Suppressor macrophage treated with lipopolysaccharide for 1 hour (primary cell): ENCODE data around the gene CPT1A.

Experiments used
- DNase-seq, 3 donors: peaks; one replicate each; pipeline ENCODE4 v3.0.0-alpha.2; 2020 to 2022

Gene CPT1A

DNA sequence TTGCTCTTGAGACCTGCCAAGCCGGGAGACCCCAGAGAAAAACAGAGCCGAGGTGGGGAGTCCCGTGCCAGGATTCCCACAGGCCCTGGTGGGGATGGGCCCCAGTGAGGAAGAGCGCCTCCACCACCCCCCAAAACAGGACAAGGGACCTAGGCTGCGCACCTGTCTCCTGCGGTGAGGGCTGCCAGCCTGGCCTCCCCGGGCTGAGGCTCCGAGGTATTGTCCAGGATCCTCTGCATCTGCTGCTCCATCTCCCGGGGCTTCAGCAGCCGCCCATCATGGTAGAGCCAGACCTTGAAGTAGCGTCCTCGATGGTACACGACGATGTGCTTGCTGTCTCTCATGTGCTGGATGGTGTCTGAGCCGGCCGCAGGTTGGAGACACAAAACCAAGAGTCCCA is 57.1 kb downstream of the CPT1A start:
- no peak for DNase-seq

DNA sequence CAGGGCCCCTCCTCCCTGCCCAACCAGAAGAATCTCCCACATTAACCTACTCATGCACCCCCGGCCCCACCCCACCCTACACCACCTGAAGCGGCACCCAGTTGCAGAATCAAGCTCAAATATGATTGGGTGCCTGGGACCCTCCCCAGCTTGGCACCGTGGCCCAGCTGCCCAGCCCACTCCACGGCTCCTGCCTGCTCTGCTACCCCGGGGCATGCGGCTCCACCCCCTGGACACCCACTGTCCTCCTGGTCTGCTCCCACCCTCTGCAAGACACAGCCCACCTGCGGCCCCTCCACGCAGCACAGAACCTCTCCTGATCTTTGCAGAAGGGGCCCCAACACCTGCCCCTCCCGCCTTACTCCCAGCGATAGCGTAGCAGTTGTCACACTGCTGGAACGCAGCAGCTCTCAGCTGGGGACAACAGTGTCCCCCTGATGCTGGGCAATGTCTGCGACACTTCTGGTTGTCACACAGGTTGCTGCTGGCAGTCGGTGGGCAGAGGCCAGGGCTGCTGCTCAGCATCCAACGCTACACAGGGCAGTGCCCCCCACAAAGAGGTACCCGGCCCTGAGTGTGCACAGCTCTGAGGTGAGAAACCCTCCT is 58.4 kb downstream of the CPT1A start:
- no peak for DNase-seq

DNA sequence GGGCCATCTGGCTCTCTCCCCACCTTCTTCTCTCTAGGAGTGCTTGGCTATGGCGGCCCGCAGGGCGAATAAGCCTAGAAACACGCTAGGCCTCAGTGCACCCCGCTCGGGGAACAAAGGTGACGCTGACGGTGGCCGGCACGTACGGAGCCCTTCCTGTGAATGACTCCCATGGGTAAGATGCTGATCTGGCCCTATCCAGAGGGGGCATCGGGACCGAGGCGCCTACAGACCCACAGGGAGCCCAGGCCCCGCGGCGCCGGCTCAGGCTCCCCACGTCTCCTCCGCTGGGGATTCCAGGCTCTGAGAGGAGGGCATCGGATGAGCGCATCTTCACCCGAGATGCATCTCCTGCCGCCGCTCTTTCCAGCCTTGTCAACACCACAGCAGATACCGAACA is 59.0 kb downstream of the CPT1A start:
- no peak for DNase-seq

DNA sequence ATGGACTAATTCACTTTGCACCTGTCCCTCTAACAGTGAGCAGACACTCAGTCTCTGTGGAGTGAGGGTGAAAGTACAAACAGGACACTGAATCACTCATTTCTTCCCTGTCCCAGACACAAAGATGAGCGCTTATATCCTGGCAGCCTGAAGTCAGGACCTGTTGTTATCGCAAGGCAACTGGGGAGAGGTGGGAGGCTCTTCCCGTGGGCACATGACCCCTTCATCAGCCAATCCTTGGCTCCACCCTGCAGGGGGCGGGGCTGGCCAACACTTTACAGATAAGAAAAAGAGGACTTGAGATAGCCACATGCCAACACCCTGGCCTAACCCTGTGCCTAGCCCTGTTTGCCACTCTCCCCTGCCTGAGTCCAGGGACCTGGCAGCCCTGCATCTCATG is 60.9 kb downstream of the CPT1A start:
- peak in 1 of 3 donors; percentile 27 for DNase-seq

DNA sequence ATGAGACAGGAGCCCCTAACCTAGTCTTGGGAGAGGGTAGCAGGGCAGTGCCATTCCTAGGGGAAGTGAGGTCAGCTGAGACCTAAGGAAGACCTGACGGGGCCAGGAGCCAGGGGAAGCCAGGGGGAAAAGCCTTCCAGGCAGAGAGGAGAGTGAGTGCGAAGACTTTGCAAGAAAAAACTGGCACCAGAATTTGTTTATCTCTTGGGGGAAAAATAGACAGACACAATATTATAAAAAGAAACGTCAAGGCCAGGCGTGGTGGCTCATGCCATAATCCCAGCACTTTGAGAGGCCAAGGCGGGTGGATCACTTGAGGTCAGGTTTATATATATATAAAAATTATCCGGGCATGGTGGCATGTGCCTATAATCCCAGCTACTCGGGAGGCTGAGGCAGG is 63.5 kb downstream of the CPT1A start:
- DNase-seq: no peak

DNA sequence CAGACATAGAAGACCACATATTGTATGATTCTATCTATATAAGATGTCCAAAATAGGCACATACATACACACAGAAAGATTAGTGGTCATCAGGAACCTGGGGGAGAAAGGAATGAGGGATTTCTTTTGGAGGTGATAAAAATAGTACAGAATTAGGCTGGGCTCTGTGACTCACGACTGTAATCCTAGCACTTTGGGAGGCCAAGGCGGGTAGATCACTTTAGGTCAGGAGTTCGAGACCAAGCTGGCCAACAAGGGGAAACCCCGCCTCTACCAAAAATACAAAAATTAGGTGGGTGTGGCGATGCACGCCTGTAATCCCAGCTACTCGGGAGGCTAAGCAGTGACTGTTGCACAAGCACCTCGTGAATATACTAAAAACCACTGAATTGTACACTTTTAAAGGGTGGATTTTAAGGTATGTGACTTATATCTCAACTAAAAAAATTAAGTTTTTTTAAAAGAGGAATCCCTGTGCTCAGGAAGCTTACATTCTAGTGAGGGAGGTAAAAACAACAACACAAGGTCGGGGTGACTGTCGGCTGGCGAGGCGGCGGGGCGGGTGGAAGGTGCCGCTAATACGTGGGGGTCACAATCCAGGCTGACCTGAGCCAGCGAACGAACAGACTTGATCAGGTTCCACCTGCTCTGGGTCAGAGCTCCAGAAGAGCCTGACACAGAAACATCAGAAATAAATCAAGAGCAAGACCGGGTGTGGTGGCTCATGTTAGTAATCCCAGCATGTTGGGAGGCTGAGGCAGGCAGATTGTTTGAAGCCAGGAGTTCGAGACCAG is 65.1 kb downstream of the CPT1A start:
- no peak for DNase-seq

DNA sequence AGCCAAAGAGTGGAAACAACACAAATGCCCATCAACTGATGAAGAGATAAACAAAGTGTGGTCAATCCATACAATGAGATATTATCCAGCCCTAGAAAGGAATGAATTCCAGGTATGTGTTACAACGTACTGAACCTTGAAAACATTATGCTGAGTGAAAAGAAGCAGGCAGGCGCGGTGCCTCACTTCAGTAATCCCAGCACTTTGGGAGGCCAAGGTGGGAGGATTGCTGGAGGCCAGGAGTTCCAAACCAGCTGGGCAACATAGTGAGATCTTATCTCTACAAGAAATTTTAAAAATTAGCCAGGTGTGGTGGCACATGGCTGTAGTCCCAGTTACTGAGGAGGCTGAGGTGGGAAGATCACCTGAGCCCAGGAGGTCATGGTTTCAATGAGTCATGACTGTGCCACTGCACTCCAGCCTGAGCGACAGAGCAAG is 65.7 kb downstream of the CPT1A start:
- no peak for DNase-seq

DNA sequence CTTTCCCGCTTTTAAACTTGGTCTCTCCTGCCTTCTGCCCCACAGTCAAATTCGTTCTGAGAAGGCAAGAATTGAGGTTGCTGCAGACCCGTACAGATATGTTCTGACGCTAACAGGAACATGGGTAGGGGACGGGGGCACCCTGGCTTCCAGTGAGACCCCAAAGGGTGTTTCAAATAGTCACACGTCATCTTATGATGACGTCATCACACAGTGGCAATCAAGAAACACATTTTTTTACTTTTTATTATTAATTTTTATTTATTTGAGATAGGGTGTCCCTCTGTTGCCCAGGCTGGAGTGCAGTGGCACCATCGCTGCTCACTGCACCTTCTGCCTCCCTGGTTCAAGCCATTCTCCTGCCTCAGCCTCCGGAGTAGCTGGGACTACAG is 67.5 kb downstream of the CPT1A start:
- DNase-seq: no peak

DNA sequence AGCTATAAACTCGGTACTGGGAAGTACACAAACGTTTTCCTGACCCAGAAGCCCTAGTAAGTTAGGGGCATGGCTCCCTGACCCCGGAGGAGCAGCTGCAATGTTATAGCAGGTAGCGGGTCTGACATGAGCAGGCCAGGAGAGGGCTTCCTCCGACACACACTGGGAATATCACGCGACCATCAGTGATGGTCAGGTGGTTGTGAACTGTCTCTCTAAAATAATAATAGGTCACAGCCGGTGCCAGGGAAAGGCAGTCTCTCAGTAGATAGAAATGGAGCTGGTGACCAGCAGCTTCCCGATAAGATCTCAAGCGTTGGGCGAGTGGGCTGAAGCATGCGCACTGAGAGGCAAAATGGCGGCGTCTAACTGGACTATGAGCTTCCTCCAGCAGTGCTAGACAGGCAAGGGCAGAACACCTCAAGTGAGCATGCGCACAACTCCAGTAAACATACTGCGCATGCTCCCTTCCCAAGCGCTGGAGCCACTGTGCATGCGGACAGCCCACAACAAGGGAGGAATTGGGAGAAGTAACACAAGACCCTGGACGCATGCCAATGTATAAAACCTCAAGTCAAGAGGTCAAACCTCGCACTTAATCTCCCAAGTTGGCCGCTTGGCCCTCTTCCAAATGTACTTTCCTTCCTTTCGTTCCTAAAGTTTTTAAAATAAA is 68.1 kb downstream of the CPT1A start:
- DNase-seq: no peak

DNA sequence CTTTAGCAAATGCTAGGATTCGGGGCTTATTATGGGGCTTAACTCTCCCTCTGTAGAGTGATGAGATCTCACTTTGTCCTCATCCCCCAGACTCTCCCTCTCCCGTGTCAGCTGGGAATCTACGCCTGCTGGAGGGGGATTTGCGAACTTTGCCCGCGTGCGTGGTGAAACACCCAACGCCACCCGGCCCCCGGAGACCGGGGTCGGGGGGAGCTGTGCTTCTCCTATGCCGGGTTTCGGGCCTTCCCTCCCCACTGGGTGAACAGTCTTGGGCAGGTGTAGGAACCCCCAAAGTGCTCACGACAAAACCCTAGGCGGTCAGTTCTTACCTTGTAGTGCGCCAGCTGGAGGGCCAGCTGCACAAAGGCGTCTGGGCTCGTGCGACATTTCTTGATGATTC is 68.8 kb downstream of the CPT1A start:
- no peak for DNase-seq

DNA sequence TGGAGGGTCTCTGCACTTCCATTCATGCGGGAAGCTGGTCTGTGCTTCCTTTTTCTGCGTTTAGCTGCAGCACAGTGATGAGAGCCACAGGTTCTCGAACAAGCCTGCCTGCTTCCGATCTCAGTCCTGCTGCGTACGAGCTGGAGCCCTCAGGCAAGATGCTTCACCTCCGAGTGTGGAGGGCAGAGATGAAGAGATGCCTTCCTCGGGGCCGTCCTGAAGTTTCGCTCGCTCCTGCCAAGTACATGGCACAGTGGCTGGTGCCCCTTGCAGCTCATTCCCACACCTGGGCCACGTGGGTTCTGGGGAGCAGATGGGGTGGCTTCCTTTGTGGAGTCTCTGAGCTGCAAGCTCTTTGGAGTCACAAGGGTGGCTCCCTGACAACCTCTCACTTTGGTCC is 70.9 kb downstream of the CPT1A start:
- no peak for DNase-seq

DNA sequence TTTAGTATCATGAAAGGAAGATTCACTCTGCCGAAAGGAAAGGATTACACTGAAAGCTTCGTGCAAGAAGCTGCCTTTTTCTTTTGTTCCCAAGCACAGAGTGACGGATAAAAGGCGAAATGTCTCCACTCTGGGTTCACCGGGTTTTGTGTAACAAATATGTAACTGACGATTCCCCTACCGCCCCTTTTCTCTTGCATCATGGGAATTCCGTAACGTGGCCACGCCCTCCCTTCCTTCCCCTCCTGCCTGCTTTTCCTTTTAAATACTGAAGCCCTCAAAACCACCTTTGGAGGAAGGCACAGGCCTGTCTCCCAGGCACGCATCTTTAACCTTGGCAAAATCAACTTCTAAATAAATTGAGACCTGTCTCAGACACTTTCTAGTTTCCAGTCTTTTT is 74.0 kb downstream of the CPT1A start:
- DNase-seq: peak in 2 of 3 donors; percentile 38 to 41

DNA sequence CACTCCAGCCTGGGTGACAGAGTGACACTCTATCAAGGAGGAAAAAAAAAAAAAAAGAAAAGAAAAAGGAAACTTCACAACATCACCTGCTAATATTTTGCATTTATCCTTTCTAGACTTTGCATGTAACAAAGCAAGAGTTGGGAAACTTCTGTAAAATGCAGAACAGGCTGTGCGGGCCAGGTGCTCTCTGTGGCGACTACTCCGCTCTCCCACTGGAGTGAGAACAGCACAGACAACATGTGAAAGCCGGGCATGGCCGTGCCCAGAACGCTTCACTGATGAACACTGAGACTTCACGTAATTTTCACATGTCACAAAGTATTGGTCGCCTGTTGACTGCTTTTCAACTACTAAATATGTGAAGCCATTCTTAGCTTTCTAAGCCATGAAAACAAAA is 74.9 kb downstream of the CPT1A start:
- no peak for DNase-seq

DNA sequence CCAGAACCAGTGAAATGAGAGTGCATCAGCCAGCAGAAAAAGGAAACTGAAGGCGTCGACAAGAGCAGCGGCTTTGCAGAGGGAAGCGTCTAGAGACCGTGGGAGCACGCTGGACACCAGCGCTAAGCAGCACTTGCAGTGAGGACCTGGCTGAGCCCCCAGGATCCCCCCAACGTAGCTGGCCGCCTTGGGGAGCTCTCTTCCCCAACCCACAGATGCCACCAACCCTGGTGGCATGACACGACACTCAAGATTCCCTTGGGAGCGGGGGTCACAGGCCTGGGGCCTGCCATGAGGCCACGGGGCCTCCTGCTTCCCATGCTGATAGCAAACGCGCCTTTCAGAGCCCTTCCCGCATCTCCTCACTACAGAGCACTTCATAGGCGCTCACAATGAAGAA is 77.0 kb downstream of the CPT1A start:
- DNase-seq: no peak

DNA sequence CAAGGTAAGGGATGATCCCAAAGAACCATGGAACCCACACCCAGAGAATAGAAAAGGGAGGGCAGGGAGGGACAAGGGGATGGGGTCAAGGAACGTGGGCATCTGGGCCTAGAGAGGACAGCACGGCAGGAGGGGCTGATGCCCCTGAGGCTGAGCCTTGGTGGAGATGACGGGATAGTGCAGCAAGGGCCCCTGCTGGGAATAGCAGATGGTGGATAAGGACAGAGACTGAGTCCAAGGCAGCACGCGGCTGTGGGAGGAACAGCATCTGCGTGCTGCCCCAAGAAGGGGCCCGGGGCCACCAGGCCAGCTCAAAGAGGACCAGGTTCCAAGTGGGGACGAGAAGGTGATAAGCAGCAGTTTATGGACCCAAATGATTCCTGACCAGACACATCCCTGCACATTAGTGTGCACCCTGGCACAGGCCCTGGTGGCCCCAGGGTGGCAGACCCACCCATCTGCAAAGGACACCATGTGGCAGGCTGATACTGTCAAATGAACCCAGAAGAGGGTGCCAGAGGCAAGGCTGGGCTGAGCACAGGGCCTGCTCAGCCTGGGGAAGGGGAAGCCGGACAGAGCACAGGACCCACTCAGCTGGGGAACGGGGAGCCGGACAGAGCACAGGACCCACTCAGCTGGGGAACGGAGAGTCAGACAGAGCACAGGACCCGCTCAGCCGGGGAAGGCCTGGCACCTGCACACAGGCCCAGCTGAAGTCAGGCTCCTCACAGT is 77.6 kb downstream of the CPT1A start:
- DNase-seq: no peak

DNA sequence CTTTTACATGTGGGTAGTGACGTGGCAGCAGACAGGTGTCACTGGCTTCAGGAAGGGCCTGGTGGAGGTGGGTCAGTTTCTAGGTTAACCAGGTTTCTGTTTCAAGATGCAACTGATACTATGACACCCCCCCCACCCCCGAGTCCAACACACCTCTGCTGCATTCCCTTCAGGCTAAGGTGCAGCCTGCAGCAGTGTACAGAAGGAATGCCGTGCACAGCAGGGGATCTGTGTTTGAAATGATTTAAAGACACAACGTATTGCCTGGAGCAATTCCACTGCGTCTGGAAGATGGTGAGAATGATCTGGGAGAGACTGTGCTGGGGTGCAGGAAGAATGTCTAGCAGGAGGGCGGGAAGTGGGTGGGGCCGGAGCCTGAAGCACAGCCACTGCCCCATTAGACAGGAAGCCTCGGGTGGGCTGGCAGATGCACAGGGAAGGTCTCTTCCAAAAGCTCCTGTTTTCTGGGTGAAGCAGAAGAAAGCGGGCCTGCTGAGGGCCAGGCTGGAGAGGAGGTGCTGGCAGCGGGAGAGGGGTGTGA is 78.5 kb downstream of the CPT1A start:
- DNase-seq: no peak

DNA sequence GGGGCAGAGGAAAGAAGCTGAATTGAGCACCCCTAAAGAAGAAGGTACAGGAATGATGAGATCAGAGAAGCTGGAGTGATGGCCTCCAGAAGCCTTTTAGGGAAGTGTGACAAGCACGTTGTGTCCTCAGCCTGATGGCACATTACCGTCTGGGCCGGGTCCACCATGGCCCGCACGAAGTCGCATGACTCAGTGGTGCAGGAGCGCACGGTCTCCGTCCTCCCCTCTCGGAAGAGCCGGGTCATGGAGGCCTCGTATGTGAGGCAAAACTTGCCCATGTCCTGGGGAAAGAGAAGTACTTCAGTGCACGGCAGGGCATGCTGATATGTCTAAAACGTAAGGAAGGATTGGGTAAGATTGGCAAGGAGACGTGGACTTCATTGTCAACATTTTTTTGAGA is 79.2 kb downstream of the CPT1A start:
- DNase-seq: no peak

DNA sequence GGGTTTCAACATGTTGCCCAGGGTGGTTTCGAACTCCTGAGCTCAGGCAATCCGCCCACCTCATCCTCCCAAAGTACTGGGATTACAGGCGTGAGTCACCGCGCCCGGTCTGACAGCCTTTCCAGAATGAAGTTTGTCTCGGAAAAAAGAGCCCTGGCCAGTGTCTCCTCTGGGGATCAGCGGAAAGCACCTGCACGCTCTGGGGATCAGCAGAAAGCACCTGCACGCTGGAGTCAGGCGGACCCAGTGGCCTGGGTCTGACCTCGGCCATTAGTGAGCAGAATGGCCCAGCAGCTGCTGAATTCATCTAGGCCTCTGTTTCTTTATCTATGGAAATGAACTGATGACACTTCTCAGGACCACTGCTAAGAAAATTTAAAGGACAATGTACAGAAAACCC is 79.9 kb downstream of the CPT1A start:
- no peak for DNase-seq

DNA sequence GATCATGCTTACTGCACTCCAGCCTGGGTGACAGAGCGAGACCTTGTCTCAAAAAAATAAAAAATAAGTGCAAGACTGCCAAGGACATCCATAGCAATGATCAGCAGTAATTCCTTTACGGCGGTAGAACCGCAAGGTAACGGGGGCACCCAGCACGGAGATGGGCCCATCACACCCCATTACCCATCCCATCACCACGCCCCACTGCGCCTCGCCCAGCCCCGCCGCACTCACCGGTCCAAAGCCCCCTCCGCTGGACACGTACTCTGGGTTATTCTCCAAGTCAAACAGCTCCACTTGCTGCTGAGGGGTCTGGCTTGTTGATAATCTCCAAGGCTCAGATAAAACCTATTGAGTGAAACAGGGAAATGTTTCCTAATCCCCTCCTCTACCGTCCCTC is 81.7 kb downstream of the CPT1A start:
- DNase-seq: no peak

DNA sequence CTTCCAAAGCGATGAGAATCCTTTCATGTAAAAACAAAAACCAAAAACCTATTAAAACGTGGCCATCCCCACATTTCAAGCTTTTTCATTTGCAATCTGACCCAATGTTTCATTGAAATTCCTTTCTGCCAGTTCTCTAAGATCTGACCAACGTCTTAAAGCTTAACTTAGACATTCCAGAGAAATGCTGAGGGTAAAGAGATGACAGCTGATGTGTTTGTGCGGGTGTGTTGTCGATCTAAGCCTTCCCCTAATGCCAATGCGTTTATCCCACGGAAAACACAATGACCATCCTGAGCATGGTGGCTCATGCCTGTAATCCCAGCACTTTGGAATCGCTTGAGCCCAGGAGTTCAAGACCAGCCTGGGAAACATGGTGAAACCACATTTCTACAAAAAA is 84.0 kb downstream of the CPT1A start:
- DNase-seq: no peak

DNA sequence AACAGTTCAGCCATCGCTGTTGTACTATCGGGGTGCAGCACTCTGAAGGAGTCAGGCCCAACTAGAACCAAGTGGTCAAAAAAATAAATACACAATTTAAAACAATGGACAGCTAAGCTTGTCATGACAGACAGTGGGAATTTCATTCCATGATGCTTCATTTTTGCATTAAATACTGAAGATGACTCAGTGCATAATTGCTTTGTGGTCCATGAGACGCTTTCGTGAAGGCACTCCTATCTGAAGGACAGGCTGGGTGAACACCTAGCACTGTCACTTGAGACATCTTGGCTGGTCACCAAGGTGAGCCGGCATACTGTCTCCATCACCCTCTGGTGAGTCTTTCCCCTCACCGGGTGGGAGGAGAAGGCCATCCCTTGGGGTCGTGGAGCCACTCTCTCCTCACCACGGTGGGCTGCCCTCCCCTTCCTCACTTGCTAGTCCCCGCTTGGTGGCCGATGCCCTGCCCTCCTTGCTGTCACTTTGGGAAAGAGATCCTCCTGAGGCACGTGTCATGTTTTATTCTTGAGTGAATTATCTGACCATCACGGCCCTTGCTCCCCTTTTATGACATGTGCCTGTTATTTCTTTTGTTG is 85.4 kb downstream of the CPT1A start:
- DNase-seq: no peak

DNA sequence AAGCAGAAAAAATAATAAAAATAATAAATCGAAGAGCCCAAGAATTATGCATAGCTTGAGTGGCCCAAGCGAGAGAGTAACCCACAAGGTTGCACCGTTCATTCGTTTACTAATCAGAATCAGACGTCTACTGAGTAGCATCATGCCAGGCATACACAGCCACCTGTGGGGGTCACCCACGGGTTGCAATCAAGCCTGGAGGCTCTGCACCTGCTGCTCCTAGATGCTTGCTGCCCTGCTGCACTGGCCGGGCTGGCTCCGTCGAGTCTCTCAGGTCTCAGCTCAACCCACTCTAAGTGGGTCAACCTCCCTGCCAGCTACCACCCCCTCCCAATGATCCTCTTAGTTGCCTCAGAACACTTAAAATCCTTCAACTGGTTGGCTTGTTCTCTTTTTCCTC is 88.4 kb downstream of the CPT1A start:
- no peak for DNase-seq

DNA sequence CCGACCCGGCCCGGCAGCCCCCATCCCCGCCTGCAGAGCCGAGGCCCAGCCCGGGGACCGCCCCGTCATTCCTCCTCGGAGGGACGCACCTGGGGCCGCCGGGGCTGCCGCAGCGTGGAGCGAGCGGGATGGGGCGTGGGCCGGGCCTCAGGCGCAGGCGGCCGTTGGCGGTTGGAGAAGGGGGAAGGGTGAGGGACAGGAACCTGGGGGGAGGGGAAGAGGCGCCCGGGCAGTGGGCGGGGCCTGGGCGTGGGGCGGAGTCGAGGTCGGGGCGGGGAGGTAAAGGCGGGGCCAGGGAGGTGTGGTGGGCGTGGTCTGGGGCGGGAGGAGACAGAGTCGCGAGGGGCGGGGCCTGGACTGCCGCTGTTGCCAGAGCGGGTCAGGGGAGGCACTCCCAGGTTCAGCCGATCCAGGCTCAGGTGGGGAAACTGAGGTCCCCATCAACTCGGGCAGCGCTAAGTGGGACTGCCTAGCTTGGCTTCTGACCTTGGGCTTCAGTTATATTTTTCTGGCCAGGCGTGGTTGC is 90.3 kb downstream of the CPT1A start, which contains the start of gene TESMIN:
TESMIN (minus strand) TSS at position 190 of the 526 bp plus-strand sequence. CDS start 860 bp downstream, outside the sequence.
- DNase-seq: peak; percentile 79 to 97 (median 92)
